HL-60 (cell line): ENCODE measurements around the gene LINGO4.

Experiments
- CTCF ChIP-seq: IDR thresholded peaks from one replicate; pipeline ENCODE4 v1.5.1; 2011; ENCODE audit warnings: low read length, control low read depth, inconsistent platforms; ENCODE audit not compliant: insufficient read depth
- GABPA ChIP-seq: IDR thresholded peaks from 2 replicates; pipeline ENCODE4 v1.6.1; 2012; ENCODE audit warnings: low read depth
- POLR2AphosphoS5 ChIP-seq: IDR thresholded peaks from 2 replicates; pipeline ENCODE4 v1.6.1; 2012; ENCODE audit warnings: low read depth
- SPI1 ChIP-seq: IDR thresholded peaks from 2 replicates; pipeline ENCODE4 v1.6.1; 2012; ENCODE audit warnings: low read depth, mild to moderate bottlenecking, borderline replicate concordance
- TF ChIP-seq, protein P1 (sequence below): IDR thresholded peaks from 2 replicates; pipeline ENCODE4 v1.6.1; 2012; ENCODE audit warnings: low read depth; ENCODE audit not compliant: insufficient replicate concordance

- TF ChIP-seq CTCF (no peak), POLR2AphosphoS5 (no peak), GABPA (no peak), SPI1 (no peak)
- TF ChIP-seq, protein P1, sequence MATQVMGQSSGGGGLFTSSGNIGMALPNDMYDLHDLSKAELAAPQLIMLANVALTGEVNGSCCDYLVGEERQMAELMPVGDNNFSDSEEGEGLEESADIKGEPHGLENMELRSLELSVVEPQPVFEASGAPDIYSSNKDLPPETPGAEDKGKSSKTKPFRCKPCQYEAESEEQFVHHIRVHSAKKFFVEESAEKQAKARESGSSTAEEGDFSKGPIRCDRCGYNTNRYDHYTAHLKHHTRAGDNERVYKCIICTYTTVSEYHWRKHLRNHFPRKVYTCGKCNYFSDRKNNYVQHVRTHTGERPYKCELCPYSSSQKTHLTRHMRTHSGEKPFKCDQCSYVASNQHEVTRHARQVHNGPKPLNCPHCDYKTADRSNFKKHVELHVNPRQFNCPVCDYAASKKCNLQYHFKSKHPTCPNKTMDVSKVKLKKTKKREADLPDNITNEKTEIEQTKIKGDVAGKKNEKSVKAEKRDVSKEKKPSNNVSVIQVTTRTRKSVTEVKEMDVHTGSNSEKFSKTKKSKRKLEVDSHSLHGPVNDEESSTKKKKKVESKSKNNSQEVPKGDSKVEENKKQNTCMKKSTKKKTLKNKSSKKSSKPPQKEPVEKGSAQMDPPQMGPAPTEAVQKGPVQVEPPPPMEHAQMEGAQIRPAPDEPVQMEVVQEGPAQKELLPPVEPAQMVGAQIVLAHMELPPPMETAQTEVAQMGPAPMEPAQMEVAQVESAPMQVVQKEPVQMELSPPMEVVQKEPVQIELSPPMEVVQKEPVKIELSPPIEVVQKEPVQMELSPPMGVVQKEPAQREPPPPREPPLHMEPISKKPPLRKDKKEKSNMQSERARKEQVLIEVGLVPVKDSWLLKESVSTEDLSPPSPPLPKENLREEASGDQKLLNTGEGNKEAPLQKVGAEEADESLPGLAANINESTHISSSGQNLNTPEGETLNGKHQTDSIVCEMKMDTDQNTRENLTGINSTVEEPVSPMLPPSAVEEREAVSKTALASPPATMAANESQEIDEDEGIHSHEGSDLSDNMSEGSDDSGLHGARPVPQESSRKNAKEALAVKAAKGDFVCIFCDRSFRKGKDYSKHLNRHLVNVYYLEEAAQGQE = no peak
Observed at GRCh38 chr1:151801846-151802245, 3.4 kb downstream of the LINGO4 start.
